Nephron progenitor cell (in vitro differentiated cells): Measurements from ENCODE around the gene MAP2K6.
"Not testable (repeated sequence)": the region's sequence is repeated elsewhere in the genome, so short reads cannot be mapped to it uniquely, and the experiment has no call there.

ENCODE experiments used
- DNase-seq: peaks from one replicate; pipeline ENCODE4 v3.0.0; 2021
- H3K27ac Mint-ChIP-seq: 2 replicates; pipeline ENCODE4 v1.8.0; 2021; ENCODE audit warnings: mild to moderate bottlenecking, moderate library complexity, mixed read lengths
- H3K27me3 Mint-ChIP-seq: 2 replicates; pipeline ENCODE4 v1.8.0; 2021; ENCODE audit warnings: mild to moderate bottlenecking, low read depth, mixed read lengths; ENCODE audit not compliant: poor library complexity
- H3K36me3 Mint-ChIP-seq: 2 replicates; pipeline ENCODE4 v1.8.0; 2021; ENCODE audit warnings: low read depth, mixed read lengths
- H3K4me1 Mint-ChIP-seq: 2 replicates; pipeline ENCODE4 v1.8.0; 2021; ENCODE audit warnings: mixed read lengths
- H3K4me3 Mint-ChIP-seq: 2 replicates; pipeline ENCODE4 v1.8.0; 2021; ENCODE audit warnings: mild to moderate bottlenecking, moderate library complexity, mixed read lengths
- H3K9me3 Mint-ChIP-seq: 2 replicates; pipeline ENCODE4 v1.8.0; 2021; ENCODE audit warnings: mild to moderate bottlenecking, moderate library complexity, mixed read lengths
- TF ChIP-seq, protein P1 (sequence below): fragments of 200-600 bp; sonication (generic); IDR thresholded peaks from 2 replicates; pipeline ENCODE4 v1.5.0; 2021; ENCODE audit warnings: antibody characterized with exemption

Gene MAP2K6

DNA sequence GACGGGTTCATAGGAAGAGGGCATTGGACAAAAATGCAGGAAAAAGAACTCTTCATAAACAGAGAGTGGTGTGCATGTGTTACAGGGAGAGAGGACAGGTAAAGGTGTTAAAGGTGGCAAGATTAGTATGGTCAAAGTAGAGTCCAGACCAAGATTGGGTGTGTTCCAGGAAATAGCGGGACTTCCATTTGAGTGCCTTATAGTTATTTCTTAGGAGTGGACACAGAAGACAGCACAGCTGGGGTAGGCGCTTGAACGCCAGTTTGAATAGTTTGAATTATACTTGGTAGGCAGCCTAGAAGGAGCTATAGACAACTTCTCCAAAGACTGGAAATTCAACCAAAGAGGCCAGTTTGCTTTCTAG, 63.4 kb downstream of the MAP2K6 start:
- no peak for DNase-seq
- Mint-ChIP-seq H3K36me3 (peaks cover 28% of the 10 kb centered on the region), H3K9me3 (no peaks in the 10 kb centered on the region), H3K27ac (no peak overlapping the region), H3K4me3 (no peak overlapping the region), H3K4me1 (peaks cover 15% of the 10 kb centered on the region), H3K27me3 (no peaks in the 10 kb centered on the region)
- TF ChIP-seq, protein P1, sequence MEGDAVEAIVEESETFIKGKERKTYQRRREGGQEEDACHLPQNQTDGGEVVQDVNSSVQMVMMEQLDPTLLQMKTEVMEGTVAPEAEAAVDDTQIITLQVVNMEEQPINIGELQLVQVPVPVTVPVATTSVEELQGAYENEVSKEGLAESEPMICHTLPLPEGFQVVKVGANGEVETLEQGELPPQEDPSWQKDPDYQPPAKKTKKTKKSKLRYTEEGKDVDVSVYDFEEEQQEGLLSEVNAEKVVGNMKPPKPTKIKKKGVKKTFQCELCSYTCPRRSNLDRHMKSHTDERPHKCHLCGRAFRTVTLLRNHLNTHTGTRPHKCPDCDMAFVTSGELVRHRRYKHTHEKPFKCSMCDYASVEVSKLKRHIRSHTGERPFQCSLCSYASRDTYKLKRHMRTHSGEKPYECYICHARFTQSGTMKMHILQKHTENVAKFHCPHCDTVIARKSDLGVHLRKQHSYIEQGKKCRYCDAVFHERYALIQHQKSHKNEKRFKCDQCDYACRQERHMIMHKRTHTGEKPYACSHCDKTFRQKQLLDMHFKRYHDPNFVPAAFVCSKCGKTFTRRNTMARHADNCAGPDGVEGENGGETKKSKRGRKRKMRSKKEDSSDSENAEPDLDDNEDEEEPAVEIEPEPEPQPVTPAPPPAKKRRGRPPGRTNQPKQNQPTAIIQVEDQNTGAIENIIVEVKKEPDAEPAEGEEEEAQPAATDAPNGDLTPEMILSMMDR = no peak

GRCh38 chr17:69478916-69479315, 64.4 kb downstream of the MAP2K6 start:
- H3K4me1 Mint-ChIP-seq = peaks cover 9% of the 10 kb centered on the region
- no peak overlapping the region for H3K4me3 Mint-ChIP-seq
- TF ChIP-seq, protein P1 = no peak
- H3K27me3 Mint-ChIP-seq = no peaks in the 10 kb centered on the region
- DNase-seq = no peak
- H3K36me3 Mint-ChIP-seq = peaks cover 28% of the 10 kb centered on the region
- no peaks in the 10 kb centered on the region for H3K9me3 Mint-ChIP-seq
- peak overlapping the region; percentile 91 for H3K27ac Mint-ChIP-seq

- H3K36me3 Mint-ChIP-seq = peaks cover 32% of the 10 kb centered on the region
- H3K27me3 Mint-ChIP-seq, H3K27ac Mint-ChIP-seq, H3K4me3 Mint-ChIP-seq, H3K9me3 Mint-ChIP-seq, H3K4me1 Mint-ChIP-seq, DNase-seq: not testable (repeated sequence)
Observed at GRCh38 chr17:69479756-69480155, 65.3 kb downstream of the MAP2K6 start.

DNA sequence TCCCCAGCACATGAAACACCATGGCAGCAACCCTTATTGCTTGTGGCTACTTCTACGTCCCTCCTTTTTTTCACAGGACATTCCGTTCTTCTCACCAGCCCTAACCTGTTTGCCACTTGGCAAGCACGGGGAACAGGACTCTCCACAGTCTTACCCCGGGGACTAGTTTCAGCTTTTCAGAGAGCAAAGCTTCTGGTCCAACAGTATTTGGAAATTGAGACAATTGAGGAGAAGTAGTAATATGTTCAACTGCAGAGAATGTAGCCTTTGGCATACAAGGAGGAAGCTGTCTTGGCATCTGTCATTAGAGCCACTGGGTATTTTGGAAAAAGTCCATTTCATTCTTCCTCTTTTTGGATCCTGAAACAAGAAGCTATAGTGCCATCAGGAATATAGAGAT, 65.7 kb downstream of the MAP2K6 start:
- no peaks in the 10 kb centered on the region for H3K27me3 Mint-ChIP-seq
- no peak overlapping the region for H3K4me3 Mint-ChIP-seq
- no peak for DNase-seq
- H3K36me3 Mint-ChIP-seq = peaks cover 35% of the 10 kb centered on the region
- H3K9me3 Mint-ChIP-seq = no peaks in the 10 kb centered on the region
- TF ChIP-seq, protein P1 = no peak
- H3K27ac Mint-ChIP-seq = peak overlapping the region; percentile 90
- H3K4me1 Mint-ChIP-seq = peaks cover 9% of the 10 kb centered on the region

DNA sequence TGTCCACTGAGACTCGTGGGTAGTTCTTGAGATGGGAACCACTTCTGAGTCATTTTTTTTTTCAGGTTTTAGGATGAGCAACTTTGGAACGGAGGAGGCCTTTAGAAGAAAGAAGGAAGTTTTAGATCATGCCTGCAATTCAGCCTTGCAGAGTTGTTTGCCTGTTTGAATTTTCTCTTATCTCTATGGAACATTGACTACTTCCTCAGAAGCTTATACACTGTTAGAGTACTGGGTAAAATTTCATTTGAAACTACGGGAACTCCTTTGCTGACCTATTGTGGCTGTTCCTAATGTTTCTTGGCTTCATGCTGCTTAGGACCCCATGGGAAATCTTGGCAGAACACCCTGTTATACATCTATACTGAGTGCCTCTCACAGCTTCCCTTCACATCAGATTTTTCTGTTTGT, 70.8 kb downstream of the MAP2K6 start:
- no peak for DNase-seq
- Mint-ChIP-seq H3K4me3 (no peak overlapping the region), H3K9me3 (peaks cover 2% of the 10 kb centered on the region), H3K36me3 (peaks cover 29% of the 10 kb centered on the region), H3K27ac (no peak overlapping the region), H3K4me1 (peaks cover 24% of the 10 kb centered on the region), H3K27me3 (no peaks in the 10 kb centered on the region)
- TF ChIP-seq, protein P1 = no peak

GRCh38 chr17:69485901-69486643, 71.6 kb downstream of the MAP2K6 start:
- Mint-ChIP-seq H3K36me3 (peaks cover 30% of the 10 kb centered on the region), H3K27ac (peak overlapping the region; percentile 69), H3K9me3 (peaks cover 4% of the 10 kb centered on the region), H3K27me3 (no peaks in the 10 kb centered on the region), H3K4me3 (no peak overlapping the region), H3K4me1 (peaks cover 24% of the 10 kb centered on the region)
- TF ChIP-seq, protein P1 = no peak
- DNase-seq = no peak
